SHP77 treated with DMSO at 0.1 percent for 48 hours (cell line): ENCODE results near the gene EEF2K.

Experiments used
- DNase-seq: peaks from one replicate; lab custom pipeline; 2025; lab: John Stamatoyannopoulos, UW

The EEF2K gene

GRCh38 chr16:22337045-22337444 is 131.0 kb downstream of the EEF2K start:
- no peak for DNase-seq

GRCh38 chr16:22337849-22338635 is 132.0 kb downstream of the EEF2K start:
- no peak for DNase-seq
